GM19238 (cell line): Measurements from ENCODE around the gene DGCR8.

Experiments used
- DNase-seq: peaks from one replicate; pipeline ENCODE4 v3.0.0; 2011; ENCODE audit warnings: low spot score; ENCODE audit not compliant: insufficient read length

The DGCR8 gene

DNA sequence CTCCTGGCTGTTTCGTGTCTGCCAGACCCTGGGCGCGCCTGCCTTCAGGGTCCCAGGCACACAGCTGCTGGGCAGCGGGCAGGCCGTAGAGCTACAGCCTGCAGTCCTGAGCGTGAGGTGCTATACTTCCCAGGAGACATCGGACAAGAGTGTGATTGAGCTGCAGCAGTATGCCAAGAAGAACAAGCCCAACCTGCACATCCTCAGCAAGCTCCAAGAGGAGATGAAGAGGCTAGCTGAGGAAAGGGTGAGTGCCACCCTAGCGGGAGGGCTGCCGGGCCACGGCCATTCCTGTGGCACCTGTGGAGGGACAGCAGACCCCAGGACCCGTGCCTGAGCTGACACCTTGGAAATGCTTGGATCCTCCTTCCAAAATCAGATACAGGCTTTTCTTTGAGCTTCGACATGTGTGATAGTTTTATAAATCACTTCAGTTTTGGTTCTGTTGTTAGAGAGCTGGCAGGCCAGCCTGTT is 28.8 kb downstream of the DGCR8 start:
- DNase-seq, result no peak

DNA sequence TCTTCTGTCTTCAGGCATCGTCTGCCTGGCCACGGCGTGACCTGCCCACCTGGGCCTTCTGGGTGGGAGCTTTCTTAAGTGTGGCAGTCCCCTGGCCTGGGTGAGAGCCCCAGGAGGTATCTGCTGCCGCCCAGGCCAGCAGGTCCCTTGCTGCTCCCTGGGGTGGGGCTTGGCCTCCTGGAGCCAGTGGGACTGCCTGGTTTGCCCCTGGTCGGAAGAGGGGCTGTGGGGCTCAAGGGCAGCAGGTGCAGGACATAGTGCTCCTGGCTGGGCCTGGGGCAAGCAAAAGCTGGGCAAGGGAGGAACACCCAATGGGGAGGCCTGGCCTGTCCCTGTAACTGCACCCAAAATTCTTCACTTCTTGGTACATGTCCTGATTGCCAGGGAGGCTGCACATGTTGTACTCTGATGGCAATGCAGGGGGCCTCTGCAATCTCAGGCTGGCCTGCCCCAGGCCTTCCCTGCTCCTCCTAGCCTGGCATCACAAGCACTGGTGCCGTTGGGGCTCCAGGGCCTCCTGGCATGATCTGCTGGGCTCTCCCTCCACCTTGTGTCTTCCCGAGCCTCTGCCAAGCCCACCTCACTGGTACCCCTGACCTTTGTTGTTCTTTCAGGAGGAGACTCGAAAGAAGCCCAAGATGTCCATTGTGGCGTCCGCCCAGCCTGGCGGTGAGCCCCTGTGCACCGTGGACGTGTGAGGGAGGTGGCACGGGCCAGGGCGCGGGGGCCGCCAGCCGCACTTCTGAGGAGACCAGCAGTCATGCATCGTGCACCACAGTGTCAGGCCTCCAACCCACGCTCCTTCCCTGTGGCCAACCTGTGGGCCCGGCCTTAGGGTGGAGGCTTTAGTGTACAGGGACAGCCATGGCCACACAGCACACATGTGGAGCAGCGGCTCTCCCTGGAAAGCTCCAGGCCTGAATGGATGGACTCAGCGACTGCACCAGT is 29.6 kb downstream of the DGCR8 start:
- DNase-seq, result no peak

DNA sequence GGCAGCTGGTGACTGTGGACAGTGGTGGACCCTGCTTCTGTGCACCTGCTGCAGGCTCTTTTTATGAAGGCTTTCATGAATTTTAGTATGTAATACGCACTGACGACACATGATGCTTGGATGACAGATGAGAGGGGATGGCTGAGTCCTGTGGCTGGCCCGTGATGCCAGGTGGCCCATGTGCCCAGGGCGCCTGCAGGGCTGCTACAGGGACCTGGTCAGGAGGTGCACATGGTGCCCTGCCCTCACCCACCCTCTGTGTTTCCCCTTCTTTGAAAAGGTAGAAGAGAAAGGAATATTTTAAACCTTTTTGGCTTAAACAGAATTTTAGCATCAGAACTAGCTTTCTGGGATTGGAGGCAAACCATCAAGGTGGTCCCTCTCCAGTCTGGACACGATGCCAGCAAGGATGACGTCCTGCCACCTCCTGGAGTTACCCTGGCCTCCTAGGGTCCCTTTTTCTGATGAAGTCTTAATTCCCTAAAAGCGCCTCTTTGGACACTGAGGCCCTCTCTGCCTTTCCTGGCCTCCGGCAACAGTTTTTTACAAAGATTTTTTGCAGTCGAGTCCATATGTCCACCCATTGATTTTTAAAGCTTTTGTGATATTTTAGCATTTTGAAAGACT is 30.4 kb downstream of the DGCR8 start:
- DNase-seq, result no peak

DNA sequence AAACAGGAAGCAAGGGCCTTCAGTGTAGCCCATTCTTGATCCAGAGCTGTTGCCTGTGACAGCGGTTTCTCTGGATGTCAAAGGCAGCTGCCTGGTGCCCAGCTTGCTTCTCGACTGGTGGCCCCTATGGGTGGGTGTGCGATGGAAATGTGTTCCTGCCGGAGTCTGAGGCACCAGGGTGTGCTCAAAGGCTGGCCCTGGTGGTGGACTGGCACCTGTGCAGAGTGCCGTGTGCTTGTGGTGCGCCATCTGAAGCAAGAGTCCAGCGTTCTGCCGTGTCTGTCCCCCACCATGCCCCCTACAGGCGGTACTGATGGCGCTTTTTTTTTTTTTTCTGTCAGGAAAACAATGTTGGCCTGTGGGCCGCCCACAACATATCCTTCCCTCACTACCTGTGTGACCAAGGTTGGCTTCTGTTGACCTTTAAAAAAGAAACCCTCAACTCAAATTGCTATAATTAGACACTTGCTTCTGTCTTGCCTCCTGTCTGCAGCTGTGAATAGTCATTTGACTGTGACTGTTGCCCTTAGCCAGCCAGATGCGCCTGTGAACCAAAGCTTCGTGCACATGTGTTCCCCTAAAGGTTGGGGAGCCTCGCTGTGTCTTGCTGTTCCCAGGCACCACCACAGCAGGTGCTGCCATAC is 31.1 kb downstream of the DGCR8 start:
- DNase-seq, result no peak

DNA sequence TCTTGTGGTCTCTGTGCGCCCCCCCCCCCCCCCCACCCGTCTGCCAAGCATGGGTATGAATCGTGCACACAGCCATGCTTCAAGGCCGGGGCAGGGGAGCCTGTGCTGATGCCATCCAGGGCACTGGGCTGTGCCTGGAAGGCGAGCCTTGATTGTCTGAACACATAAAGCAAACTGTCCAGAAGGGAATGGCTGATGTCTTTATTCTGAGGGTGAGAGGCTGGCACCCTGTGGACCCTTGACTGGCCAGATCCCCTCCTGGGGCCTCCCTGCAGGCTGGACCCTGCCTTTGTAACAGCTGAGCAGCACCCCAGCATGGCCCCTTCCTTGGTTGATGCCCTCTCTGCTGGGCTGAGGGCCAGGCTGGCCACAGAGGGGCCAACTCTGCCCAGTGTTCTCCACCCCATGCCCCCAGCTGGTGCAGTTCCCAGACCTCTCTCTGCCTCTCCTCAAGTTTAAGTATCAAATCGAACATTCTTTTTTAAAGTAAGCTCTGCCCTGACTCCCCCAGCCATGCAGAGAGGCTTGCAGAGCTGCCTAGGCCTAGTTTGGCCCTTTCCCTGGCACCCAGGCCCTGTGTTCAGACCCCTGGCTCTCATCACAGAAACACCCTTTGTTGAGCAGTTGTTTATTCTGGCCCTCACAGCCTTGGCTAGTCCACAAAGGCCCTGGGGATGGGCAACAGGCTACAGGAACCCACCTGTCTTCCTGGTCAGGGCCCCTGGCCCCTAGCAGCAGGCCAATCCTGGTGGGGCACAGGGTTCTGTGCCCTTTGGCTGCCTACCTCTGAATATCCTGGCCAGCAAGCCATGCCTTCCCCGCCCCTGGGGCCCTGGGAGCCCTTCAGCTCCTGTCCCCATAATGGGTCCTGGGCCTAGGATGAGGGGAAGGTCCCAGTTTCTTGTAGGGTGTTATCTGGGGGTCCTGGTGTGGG is 31.9 kb downstream of the DGCR8 start:
- no peak for DNase-seq

DNA sequence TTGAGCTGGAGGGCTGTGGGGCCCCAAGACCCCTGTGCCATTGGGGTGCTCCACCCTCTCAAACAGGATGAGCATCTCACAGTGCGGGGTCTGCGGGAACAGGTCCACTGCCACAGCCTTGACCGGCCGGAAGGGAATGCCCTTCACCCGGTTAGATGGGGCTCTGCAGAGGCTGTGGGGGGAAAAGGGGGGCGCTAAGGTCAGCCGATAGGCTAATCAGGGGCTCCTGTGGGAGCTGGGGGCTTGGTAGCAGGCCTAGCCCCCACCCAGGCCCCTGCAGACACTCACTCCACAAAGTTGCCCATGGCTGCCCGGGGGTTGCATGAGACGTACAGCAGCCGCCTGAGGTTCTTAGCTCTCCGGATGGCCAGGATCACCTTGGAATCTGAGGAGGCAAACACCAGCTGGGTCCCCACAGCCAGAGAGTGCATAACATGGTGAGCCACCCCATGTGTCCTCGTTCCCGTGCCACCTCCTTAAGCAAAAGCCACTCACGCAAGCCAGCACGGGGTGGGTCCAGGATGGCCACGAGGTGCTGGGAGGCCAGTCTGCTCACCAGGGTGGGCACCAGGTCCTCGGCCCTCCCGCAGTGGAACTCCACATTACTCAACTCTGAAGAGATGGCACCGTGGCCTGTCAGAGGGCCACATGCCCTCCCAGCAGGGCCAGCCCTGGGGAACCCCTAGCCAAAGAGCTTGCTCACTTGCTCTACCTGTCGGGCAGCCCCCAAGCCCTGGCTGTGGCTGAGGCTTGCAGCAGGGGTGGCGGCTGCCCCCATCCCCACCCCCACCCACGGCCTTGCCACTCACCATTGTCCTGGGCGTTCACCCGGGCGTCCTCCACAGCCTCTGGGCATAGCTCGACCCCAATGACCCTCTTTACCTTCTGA is 32.8 kb downstream of the DGCR8 start:
- DNase-seq, result no peak

DNA sequence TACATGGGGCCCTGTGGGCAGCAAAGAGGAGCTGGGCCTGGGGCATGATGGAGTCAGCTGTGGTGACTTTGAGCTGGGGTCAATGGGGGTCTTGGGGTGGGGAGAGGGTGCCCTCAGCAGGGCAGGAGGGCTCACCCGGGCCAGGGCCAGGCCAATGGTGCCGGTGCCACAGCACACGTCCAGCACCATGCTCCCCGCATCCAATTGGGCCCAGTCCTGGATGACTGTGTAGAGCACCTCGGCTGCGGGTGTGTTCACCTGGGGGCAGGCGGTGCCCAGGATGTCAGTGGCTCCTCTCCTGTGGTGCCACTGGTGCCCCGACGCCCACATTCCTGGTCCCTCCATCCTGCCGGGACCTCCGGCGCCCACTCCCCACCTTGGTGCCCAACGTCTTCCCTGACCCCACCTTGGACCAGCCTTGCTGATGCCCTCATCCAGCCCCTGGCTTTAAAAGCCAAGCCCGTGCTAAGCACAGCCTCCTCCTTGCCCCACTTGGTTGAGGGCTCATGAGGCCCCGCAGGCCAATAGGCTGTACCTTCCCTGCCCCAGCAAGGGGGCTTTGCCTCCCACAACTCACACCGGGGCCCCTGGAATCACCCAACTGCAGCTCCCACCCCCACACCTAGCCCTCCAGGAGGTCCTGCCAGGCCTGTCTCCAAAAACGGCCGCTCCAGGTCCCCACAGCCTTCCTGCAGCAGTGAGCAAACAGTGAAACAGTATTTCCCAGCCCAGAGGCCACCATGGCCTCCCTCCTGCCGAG is 33.7 kb downstream of the DGCR8 start:
- DNase-seq, result no peak

DNA sequence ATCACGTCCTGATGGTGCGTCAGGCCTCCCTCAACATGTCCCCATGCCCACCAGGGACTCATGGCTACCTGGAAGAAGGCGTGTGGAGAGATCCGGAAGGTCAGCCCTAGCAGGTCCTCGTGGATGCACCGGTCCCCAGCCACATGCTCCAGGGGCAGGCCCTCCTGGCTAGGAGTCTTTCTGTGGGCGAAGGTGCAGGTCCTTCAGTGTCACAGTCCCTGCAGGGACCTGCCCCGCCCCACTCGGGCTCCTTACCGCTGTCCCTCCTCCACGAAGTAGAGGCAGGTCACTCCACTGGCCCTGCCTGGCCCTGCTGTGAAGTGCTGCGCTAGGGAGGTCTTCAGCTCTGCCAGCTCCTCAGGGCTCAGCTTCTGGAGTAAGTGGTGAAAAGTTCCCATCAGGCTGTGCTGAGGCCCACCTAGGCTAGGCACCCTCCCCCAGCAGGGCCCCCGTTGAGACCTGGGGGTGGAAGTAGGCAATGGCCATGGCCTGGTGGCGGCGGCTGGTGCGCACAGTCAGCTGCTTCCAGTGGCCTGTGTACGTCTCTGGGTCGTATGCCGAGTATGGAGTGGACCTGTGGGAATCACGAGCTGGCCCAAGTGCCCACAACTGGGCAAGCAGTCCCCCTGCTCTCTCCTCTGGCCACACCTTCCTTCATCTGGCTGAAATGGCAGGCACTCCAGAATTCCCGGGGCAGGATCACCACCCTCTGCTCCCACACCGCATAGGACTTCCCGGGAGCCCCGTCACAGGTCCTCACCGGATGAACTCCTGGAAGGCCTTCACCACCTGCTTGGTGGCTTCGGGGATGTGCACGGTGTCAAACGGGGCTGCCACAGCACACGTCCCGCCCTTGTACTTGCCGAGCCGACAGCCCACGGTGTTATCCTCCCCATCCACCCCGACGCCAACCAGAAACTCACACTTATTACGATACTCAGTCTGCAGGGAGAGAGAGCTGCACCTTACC is 34.8 kb downstream of the DGCR8 start:
- no peak for DNase-seq

DNA sequence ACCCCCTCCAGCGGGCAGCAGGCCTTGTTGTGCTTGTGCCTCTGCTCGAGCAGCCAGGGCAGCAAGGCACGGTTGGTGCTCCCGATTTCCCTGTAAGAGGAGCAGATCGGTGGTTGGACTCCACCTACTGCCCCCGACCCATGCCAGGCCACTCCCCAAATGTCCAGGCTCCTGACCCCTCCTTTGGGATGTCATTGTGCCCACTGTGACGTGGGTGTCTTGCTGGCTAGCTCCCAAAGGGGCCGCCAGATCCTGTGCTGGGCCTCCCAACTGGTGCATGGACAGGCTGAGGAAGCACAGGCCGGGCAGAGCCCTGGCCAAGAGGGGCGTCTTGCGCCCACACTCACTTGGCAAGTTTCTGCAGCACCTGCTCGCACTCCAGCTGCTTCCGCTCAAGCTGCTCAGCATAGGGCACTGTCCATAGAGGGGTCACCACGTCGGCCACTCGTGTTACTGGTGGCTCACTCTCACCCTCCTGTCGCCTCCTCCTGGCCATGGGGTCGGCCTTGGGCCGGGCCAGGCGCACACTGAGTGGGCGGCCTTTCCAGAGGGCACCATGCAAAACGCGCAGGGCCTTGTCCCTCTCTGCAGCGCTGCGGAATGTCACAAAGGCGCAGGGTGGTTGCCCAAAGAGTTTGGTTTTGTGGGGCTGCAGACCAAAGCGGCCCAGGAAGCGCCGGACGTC is 35.8 kb downstream of the DGCR8 start, which contains the start of gene RANBP1:
TSS of gene RANBP1 (plus strand) at position 414 of the 685 bp plus-strand sequence. CDS start at position 495, 81 bp downstream.
- no peak for DNase-seq

DNA sequence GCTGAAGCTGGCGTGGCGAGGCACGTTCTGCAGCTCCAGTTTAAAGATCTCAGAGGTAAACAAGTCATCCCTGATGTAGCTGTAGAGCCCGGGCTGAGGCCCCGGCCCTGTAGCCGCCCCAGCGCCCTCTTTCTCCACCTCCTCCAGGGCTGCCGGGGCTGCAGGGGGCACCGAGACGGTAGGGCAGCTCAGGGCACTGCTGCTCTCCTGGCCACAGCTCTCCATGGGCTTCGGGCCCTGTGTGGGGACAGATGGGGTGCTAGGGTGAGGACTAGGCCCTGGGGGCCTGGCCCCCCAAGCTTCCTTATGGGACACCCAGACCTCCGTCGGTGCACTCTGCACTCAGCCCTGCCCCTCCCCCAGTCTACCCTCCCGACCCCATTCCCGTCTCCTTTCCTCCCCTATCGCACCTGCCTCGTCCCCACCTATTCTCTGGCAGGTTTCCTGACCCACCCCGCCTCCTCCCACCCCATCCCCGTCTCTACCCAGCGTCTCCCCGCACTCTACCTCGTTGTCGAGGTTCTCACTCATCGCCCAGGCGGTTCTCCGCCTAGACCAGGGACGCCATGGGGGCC is 36.4 kb downstream of the DGCR8 start:
- DNase-seq, result no peak

DNA sequence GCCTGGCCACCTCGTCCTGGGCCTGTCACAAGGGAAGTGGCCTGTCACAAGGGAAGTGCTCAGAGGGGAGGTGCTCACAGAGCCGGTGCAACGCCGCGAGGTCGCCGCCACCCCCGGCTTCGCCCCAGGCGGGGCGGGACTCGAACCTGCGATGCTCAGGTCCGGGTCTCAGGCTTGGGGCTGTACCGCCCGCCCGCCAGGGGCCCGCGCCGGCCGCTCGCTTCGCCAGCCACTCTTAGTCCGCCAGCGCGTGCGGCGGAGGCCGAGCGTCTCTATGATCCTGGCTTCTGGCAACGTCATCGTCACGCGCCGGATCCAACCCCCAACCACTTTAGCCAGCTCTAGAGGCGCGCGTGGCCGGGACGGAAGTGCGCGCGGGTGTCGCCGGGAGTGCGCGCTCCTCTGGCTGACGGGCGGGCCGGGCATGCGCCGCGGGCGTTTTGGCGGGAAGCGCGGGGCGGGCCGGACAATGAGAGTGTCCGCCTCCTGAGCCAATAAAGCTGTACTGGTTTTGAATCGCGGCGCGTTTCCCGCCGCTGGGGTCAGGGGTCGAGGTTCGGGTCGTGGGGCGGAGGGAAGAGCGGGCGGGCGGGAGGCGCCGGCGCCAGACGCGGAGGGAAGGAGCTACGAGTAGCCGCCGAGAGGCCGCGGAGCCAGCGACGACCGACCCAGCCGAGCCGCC is 37.1 kb downstream of the DGCR8 start, which contains the start of gene TRMT2A:
TSS of gene TRMT2A (minus strand) at position 276 of the 682 bp plus-strand sequence. CDS start 320 bp downstream, outside the sequence.
- peak; percentile 99 for DNase-seq

DNA sequence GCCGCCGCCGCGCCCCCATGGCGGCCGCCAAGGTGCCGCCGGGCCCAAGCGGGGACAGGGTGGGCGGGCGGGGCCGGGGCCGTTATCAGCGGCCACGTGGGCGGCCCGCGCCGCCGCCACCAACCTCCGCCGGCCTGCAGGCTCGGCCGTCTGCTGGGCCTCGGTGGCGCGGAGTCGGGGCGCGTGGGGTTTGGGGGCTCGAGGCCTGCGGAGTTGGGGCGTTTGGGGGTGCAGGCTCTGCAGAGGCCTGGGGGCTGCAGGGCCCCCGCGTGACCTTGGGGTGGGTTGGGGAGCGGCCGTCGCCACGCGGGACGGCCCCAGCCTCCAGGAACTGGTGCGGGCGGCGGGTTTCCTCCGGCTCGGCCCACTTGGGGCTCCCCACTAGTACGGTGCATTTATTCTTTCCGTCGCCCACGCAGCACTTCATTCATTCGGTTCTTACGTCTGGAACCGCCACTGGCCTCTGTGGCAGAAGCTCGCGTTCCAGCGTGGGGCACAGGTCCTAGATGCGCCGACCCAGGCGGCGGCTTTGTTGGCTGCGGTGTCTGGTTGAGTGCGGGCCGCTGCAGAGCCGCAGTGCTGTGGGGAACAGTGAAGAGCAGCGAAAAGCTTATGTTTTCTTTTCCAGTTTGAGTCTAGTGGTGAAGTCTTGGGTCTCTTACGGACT is 37.7 kb downstream of the DGCR8 start:
- peak; percentile 55 for DNase-seq

DNA sequence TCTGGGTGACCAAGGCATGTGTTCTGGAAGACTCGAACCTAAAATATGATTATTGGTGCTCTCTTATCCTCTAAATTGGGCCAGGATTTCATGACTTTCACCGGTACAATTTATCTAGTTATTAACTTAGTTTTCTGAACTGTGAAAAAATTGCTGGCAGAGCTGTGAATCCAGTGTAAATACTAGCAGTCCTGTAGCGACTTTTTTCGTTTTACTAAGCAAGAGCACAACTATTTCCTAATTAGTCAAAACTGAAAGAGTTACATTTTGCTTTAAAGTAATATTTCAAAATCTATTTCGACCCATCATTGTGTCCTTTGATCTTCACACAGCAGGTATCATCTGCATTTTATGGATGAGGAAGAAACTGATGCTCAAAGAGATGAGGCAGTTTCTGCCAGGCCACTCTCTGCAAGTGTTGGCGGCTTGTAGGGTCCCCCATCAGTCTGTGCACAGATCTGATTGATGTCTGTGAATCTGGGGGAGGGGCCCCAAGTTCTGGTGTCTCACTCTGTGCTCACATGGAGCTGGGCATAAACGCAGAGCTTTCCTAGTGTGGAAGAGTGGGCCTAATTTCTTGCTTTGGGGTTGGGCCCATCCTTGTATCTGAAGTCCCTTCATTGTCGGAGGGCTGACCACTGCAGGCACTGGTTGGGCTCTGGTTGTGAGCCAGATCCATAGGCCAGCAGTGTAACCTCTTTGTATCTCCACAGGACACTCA is 38.4 kb downstream of the DGCR8 start:
- no peak for DNase-seq

DNA sequence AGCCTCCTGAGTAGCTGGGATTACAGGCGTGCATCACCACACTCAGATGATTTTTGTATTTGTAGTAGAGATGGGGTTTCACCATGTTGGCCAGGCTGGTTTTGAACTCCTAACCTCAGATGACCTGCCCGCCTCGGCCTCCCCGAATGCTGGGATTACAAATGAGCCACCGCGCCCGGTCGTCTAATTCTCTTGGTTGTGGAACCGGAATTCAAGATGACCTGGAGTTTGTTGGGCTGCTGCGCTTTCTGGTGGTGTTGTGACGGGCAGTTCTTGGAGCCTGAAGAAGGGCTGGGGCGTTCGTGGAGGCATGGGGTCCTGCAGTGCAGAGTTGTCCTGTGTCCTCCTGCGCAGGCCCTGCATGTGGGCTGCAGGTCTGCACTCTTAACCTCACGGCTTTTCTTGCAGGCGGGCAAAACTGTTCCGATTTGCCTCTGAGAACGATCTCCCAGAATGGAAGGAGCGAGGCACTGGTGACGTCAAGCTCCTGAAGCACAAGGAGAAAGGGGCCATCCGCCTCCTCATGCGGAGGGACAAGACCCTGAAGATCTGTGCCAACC is 41.9 kb downstream of the DGCR8 start:
- DNase-seq, result no peak
